ENCODE measurements around the gene CCDC81. TPM values are rescaled to one million over a fixed set of nuclear protein-coding genes. Genes with fewer than 3 reads are reported as not detected.

CCDC81 gene
- total and polyA plus RNA-seq, 8 donors: 0.28 to 3.3 (median 0.89) TPM; not detected in 4

GRCh38 chr11:86435711-86436110, 61.0 kb downstream of the CCDC81 start:
- TF ChIP-seq EP300 (IDR thresholded peaks at IDR 0.05) (no peak), CTCF (IDR thresholded peaks at IDR 0.05) (no peak), POLR2A (IDR thresholded peaks at IDR 0.05) (no peak), POLR2AphosphoS5 (IDR thresholded peaks at IDR 0.05) (no peak)
- DNase-seq: no peak
- no peak overlapping the region for H3K27ac ChIP-seq
- H3K27me3 ChIP-seq: no peaks in the 10 kb centered on the region
- no peak overlapping the region for H3K4me3 ChIP-seq
- H3K4me1 ChIP-seq: no peaks in the 10 kb centered on the region
- intact Hi-C loops (cut with DNase I; ENCODE audit: low total_unique reads): no loop called here
- 86 to 99% (median 98%) methylated on average over 2 of the region's 2 CpGs for WGBS, 5 donors
- H3K36me3 ChIP-seq: peaks cover 0 to 25% (median 7%) of the 10 kb centered on the region in 4 donors
- H3K9me3 ChIP-seq: peaks cover 0 to 16% (median 0%) of the 10 kb centered on the region in 4 donors

GRCh38 chr11:86438685-86439084, 64.0 kb downstream of the CCDC81 start:
- intact Hi-C loops (cut with DNase I; ENCODE audit: low total_unique reads): no loop called here
- DNase-seq: no peak
- Histone ChIP-seq H3K4me1 (no peaks in the 10 kb centered on the region), H3K27me3 (no peaks in the 10 kb centered on the region), H3K36me3 (peaks cover 0 to 36% (median 22%) of the 10 kb centered on the region in 4 donors), H3K27ac (no peak overlapping the region), H3K9me3 (peaks cover 0 to 2% (median 0%) of the 10 kb centered on the region in 4 donors), H3K4me3 (no peak overlapping the region)
- no peak for TF ChIP-seq POLR2A (IDR thresholded peaks at IDR 0.05)
- no peak for TF ChIP-seq EP300 (IDR thresholded peaks at IDR 0.05)
- no peak for TF ChIP-seq POLR2AphosphoS5 (IDR thresholded peaks at IDR 0.05)
- no peak for TF ChIP-seq CTCF (IDR thresholded peaks at IDR 0.05)
- WGBS, 5 donors: 91 to 100% (median 96%) methylated on average over 1 of the region's 1 CpG

GRCh38 chr11:86440305-86440716, 65.6 kb downstream of the CCDC81 start:
- H3K27ac ChIP-seq: no peak overlapping the region
- WGBS, 5 donors: 78 to 95% (median 82%) methylated on average over 3 of the region's 3 CpGs

GRCh38 chr11:86440843-86441242, 66.2 kb downstream of the CCDC81 start:
- DNase-seq: no peak
- Histone ChIP-seq H3K4me1 (no peaks in the 10 kb centered on the region), H3K27me3 (no peaks in the 10 kb centered on the region), H3K4me3 (no peak overlapping the region), H3K9me3 (no peaks in the 10 kb centered on the region), H3K27ac (peak overlapping the region in 1 of 5 donors; percentile 37), H3K36me3 (peaks cover 4 to 54% (median 42%) of the 10 kb centered on the region in 4 donors)
- intact Hi-C loops (cut with DNase I; ENCODE audit: low total_unique reads): no loop called here
- WGBS, 5 donors: 66 to 94% (median 85%) methylated on average over 2 of the region's 2 CpGs
- TF ChIP-seq POLR2A (IDR thresholded peaks at IDR 0.05) (no peak), CTCF (IDR thresholded peaks at IDR 0.05) (no peak), POLR2AphosphoS5 (IDR thresholded peaks at IDR 0.05) (no peak), EP300 (IDR thresholded peaks at IDR 0.05) (no peak)

More at GRCh38 chr11:86440305-86440716, 65.6 kb downstream of the CCDC81 start:
- peak in 1 of 2 donors; percentile 60 for DNase-seq
- no peak overlapping the region for H3K4me3 ChIP-seq
- intact Hi-C loops (cut with DNase I; ENCODE audit: low total_unique reads): no loop called here
- TF ChIP-seq POLR2AphosphoS5 (IDR thresholded peaks at IDR 0.05) (no peak), EP300 (IDR thresholded peaks at IDR 0.05) (no peak), POLR2A (IDR thresholded peaks at IDR 0.05) (no peak), CTCF (IDR thresholded peaks at IDR 0.05) (no peak)
- H3K4me1 ChIP-seq: no peaks in the 10 kb centered on the region
- H3K9me3 ChIP-seq: no peaks in the 10 kb centered on the region
- H3K27me3 ChIP-seq: no peaks in the 10 kb centered on the region
- peaks cover 4 to 49% (median 37%) of the 10 kb centered on the region in 4 donors for H3K36me3 ChIP-seq
